Lower lobe of right lung (tissue), 2 donors: ENCODE measurements around the gene DLK1. TPM values are rescaled to one million over a fixed set of nuclear protein-coding genes. Genes with fewer than 3 reads are reported as not detected.

ENCODE experiments used
- ATAC-seq, 2 donors: fragments of 200-7000 bp; cut with Tn5 transposase; one replicate each; pipeline ENCODE4 v1.9.1; 2020 to 2022; ENCODE audit warnings: mild to moderate bottlenecking in 2 of 2, moderate library complexity in 2 of 2
- DNase-seq: peaks from one replicate; pipeline ENCODE4 v3.0.0-alpha.2; 2020
- H3K27ac ChIP-seq: fragments of 200-600 bp; one replicate; pipeline ENCODE4 v1.8.0; 2022
- H3K27me3 ChIP-seq: fragments of 200-600 bp; one replicate; pipeline ENCODE4 v1.8.0; 2022; ENCODE audit warnings: low read depth
- H3K36me3 ChIP-seq: fragments of 200-600 bp; one replicate; pipeline ENCODE4 v1.8.0; 2022; ENCODE audit warnings: mild to moderate bottlenecking
- H3K4me1 ChIP-seq: fragments of 200-600 bp; one replicate; pipeline ENCODE4 v1.8.0; 2022
- H3K4me3 ChIP-seq: fragments of 200-600 bp; one replicate; pipeline ENCODE4 v1.8.0; 2022; ENCODE audit warnings: mild to moderate bottlenecking
- H3K9me3 ChIP-seq: fragments of 200-600 bp; one replicate; pipeline ENCODE4 v1.8.0; 2022
- CTCF ChIP-seq: fragments of 200-600 bp; IDR thresholded peaks from one replicate; pipeline ENCODE4 v1.8.0; 2022; ENCODE audit warnings: antibody characterized with exemption, mild to moderate bottlenecking
- intact Hi-C: fragments of 100-400 bp; cut with DNase I; formaldehyde crosslinking; loops from one replicate; pipeline ENCODE4 v1.11.0; 2022
- total RNA-seq: library from RNA; stranded (reverse); fragmentation: NEBNext Ultra II Directional; extraction: Animal tissue kit (Norgen Biotek cat#: 25700); gene quantifications from one replicate; pipeline ENCODE4 v1.2.1, GENCODE V29; 2021
- donor health status: DM: no; HTN: yes; CAD: no; lungs with severe emphysema.

The DLK1 gene
- total RNA-seq, 1 donor from 2014 or later: not detected

GRCh38 chr14:100731011-100731670, 4.4 kb downstream of the DLK1 start:
- DNase-seq: no peak
- Histone ChIP-seq H3K4me1 (no peaks in the 10 kb centered on the region), H3K27me3 (peaks cover 49% of the 10 kb centered on the region), H3K9me3 (no peaks in the 10 kb centered on the region), H3K27ac (no peak overlapping the region), H3K4me3 (no peak overlapping the region), H3K36me3 (no peaks in the 10 kb centered on the region)
- TF ChIP-seq CTCF: no peak
- intact Hi-C loops: no loop called here
- no peak for ATAC-seq

GRCh38 chr14:100731846-100732765, 5.4 kb downstream of the DLK1 start:
- H3K27me3 ChIP-seq: peaks cover 43% of the 10 kb centered on the region

GRCh38 chr14:100732766-100733100, 6.0 kb downstream of the DLK1 start:
- peaks cover 36% of the 10 kb centered on the region for H3K27me3 ChIP-seq

More at GRCh38 chr14:100731846-100732765, 5.4 kb downstream of the DLK1 start:
- DNase-seq (no peak), ATAC-seq (no peak)
- no peak for TF ChIP-seq CTCF
- intact Hi-C loops: no loop called here
- Histone ChIP-seq H3K27ac (no peak overlapping the region), H3K4me3 (no peak overlapping the region), H3K4me1 (no peaks in the 10 kb centered on the region), H3K9me3 (no peaks in the 10 kb centered on the region), H3K36me3 (no peaks in the 10 kb centered on the region)

GRCh38 chr14:100733152-100733850, 6.6 kb downstream of the DLK1 start:
- Histone ChIP-seq H3K9me3 (no peaks in the 10 kb centered on the region), H3K4me1 (no peaks in the 10 kb centered on the region), H3K4me3 (no peak overlapping the region), H3K27ac (no peak overlapping the region), H3K36me3 (no peaks in the 10 kb centered on the region), H3K27me3 (peaks cover 31% of the 10 kb centered on the region)
- intact Hi-C loops: no loop called here
- no peak for ATAC-seq
- TF ChIP-seq CTCF: no peak
- DNase-seq: no peak

More at GRCh38 chr14:100732766-100733100, 6.0 kb downstream of the DLK1 start:
- Histone ChIP-seq H3K4me1 (no peaks in the 10 kb centered on the region), H3K9me3 (no peaks in the 10 kb centered on the region), H3K4me3 (no peak overlapping the region), H3K27ac (no peak overlapping the region), H3K36me3 (no peaks in the 10 kb centered on the region)
- DNase-seq: no peak
- TF ChIP-seq CTCF: no peak
- ATAC-seq: no peak
- intact Hi-C loops: no loop called here

- Histone ChIP-seq H3K36me3 (no peaks in the 10 kb centered on the region), H3K27ac (no peak overlapping the region), H3K4me1 (no peaks in the 10 kb centered on the region), H3K27me3 (peaks cover 20% of the 10 kb centered on the region), H3K9me3 (no peaks in the 10 kb centered on the region), H3K4me3 (no peak overlapping the region)
- TF ChIP-seq CTCF: no peak
- intact Hi-C loops: no loop called here
- no peak for ATAC-seq
- DNase-seq: no peak
These were observed 7.6 kb downstream of the DLK1 start for GRCh38 chr14:100734031-100734990.
